A549 (cell line): ENCODE measurements around the gene SUSD1.

Experiments used
- CBX8 ChIP-seq: fragments of 200-600 bp; sonication (generic); IDR thresholded peaks from 2 replicates; pipeline ENCODE4 v1.6.1; 2016
- CEBPB ChIP-seq, 2 experiments: fragments of >200 bp in 1 of 2; sonication (Bioruptor Twin) in 1 of 2; formaldehyde crosslinking in 1 of 2; IDR thresholded peaks; 2 replicates each; pipeline ENCODE4 v1.6.1; 2012 to 2016
- CHD4 ChIP-seq: fragments of 200-600 bp; sonication (generic); IDR thresholded peaks from 2 replicates; pipeline ENCODE4 v1.6.1; 2016; ENCODE audit warnings: antibody characterized with exemption, mild to moderate bottlenecking, borderline replicate concordance
- CTCF ChIP-seq: fragments of >200 bp; sonication (Bioruptor Twin); formaldehyde crosslinking; IDR thresholded peaks from 3 replicates; pipeline ENCODE4 v1.5.1; 2016
- E2F6 ChIP-seq: IDR thresholded peaks from 2 replicates; pipeline ENCODE4 v1.6.1; 2012; ENCODE audit warnings: low read depth, borderline replicate concordance
- HDAC2 ChIP-seq: fragments of 200-600 bp; sonication (generic); IDR thresholded peaks from 2 replicates; pipeline ENCODE4 v1.6.1; 2016
- HMGXB4 ChIP-seq: fragments of 250-450 bp; sonication (Bioruptor Pico); IDR thresholded peaks from 2 replicates; pipeline ENCODE4 v1.5.0; 2021; ENCODE audit warnings: mild to moderate bottlenecking, moderate library complexity, borderline replicate concordance
- HOXB5 ChIP-seq: fragments of 250-450 bp; sonication (Bioruptor Pico); IDR thresholded peaks from 2 replicates; pipeline ENCODE4 v1.5.0; 2020; ENCODE audit warnings: mild to moderate bottlenecking, moderate library complexity
- JUNB ChIP-seq: fragments of >200 bp; sonication (Bioruptor Twin); formaldehyde crosslinking; IDR thresholded peaks from 2 replicates; pipeline ENCODE4 v1.6.1; 2016
- MAX ChIP-seq: IDR thresholded peaks from 2 replicates; pipeline ENCODE4 v1.6.1; 2012
- NPAS2 ChIP-seq: fragments of 250-450 bp; sonication (Bioruptor Pico); IDR thresholded peaks from 2 replicates; pipeline ENCODE4 v1.8.0; 2022; ENCODE audit warnings: mild to moderate bottlenecking, moderate library complexity, borderline replicate concordance
- POLR2A ChIP-seq: IDR thresholded peaks from 2 replicates; pipeline ENCODE4 v1.6.1; 2012; ENCODE audit warnings: mild to moderate bottlenecking, low read length
- REST ChIP-seq: fragments of 200-600 bp; sonication (generic); IDR thresholded peaks from 2 replicates; pipeline ENCODE4 v1.6.1; 2016; ENCODE audit warnings: antibody characterized with exemption, mild to moderate bottlenecking, moderate library complexity

GRCh38 chr9:112063151-112063550, 111.9 kb downstream of the SUSD1 start:
- TF ChIP-seq HDAC2 (no peak), REST (no peak), CTCF (no peak), MAX (no peak), POLR2A (no peak), NPAS2 (CRISPR knock-in tag) (no peak), HMGXB4 (CRISPR knock-in tag) (no peak), CBX8 (no peak), HOXB5 (CRISPR knock-in tag) (no peak), CHD4 (no peak), E2F6 (no peak), CEBPB (IDR thresholded peaks at IDR 0.05) (no peak), JUNB (no peak)
